ENCODE measurements around the gene PSMB8.

GRCh38 chr6:32799168-32799567, 44.7 kb downstream of the PSMB8 start:
- TF ChIP-seq CTCF (IDR thresholded peaks at IDR 0.05; ENCODE audit: low read length) (no peak), EZH2 (IDR thresholded peaks at IDR 0.05; ENCODE audit: borderline replicate concordance, low read length) (no peak)

Data from OCI-LY1 (cell line).